IPS-18c (cell line): ENCODE data around the gene FOXO1.

Source experiments
- H3K4me3 ChIP-seq: 2 replicates; pipeline ENCODE4 v1.7.0; 2013; ENCODE audit warnings: low read depth, mild to moderate bottlenecking, low read length, moderate library complexity; ENCODE audit not compliant: insufficient read depth
- H3K9me3 ChIP-seq: one replicate; pipeline ENCODE4 v1.6.1; 2013; ENCODE audit warnings: mild to moderate bottlenecking, low read length, moderate library complexity; ENCODE audit not compliant: control insufficient read depth, insufficient read depth

Gene FOXO1

DNA sequence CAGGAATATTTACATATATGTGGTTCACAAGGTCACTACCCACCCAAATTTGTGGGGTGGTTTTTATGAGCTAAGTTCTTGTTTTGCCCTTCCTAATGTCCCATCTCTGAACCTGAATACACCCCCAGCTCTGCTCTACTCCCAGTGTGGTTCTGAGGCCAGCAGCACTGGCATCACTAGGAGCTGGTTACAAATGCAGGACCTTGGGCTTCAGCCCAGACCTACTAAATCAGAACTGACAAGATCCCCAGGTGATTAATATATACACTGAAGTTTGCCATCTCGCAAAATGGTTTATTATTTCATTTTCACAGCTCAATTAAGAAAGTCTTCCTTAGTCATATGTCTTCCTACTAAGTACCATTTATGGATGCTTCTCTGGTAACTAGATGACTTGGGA is 67.9 kb downstream of the FOXO1 start:
- Histone ChIP-seq H3K9me3 (no peaks in the 10 kb centered on the region), H3K4me3 (no peak overlapping the region)

DNA sequence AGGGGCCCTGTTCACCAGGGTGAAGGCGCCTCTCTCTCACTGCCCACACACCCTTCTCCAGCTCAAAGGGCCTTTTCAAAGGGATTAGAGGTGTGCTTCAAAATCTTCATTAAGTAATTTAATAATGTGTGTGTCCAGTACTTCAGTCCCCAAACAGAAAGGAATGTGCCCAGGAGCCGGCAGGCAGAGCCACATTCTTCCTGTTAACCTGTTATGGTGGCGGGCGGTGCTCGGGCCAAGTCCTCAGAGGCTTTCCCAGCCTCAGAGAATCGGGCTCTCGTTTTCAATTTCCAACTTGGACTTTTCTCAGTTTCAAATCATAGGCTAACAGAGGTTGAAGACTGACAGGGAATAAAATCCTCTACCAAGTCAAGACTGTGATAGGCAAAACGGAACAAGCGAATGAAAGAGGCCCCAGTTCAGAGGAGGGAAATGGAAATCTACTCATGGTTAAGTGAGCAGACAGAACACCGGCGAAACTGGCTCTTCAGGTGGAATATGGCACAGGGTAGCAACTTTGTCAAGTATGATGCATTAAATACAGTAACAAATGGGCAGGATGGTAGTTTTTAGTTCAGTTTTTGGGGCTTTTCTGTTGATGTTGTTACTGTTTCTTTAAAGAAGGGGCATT is 68.6 kb downstream of the FOXO1 start:
- Histone ChIP-seq H3K4me3 (no peak overlapping the region), H3K9me3 (no peaks in the 10 kb centered on the region)

DNA sequence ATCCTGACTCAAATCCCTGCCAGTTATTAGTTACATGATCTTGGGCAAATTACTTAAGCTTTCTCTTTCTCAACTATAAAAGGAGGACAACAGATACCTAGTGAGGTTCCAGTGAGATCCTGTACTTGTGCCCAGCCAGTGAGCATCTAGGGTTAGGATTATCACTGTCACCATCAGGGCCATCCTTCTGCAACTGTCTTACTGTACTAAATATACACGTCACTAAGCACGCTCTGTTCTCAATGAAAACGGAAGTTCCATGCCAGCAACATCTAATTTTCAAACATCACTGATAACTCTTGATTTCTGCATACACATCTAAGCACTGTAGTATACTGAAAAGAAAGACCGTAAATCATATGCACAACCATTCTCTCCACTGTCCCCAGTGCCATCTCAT is 70.0 kb downstream of the FOXO1 start:
- Histone ChIP-seq H3K4me3 (no peak overlapping the region), H3K9me3 (no peaks in the 10 kb centered on the region)

DNA sequence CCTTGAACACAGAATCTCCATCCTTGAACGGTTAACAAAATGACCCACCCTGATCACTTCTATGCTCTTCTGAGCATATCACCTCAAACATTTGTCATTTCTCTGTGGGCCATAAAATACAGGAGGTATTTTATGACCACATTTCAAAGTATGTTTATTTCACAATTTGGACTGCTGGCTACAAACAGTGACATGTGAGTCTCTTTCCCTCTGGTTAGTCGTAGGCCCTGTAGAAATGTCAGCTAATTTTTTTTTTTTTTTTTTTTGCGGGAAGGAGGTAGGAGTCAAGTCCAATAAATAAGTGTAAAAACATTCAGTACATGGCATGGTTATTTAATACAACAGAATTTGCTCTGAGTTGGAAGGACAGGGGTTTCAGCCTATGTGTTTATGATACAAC is 70.7 kb downstream of the FOXO1 start:
- Histone ChIP-seq H3K9me3 (no peaks in the 10 kb centered on the region), H3K4me3 (no peak overlapping the region)

DNA sequence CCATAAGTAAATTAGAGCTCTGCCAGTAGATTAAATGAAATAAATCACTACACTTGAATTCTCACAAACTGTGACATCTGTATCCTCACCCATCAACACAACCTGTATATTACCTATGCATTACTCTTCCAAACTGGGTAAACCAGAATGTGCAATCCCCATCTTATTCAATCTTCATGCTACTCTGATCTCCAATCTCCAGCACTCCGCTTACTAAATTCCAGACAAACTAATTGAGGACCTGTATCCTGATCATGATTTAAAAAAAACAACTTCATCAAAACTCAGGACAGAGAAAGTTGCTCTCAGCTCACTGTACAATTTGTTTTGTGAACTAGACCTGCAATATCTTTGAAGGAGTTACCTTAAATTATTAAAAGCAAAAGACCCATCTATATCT is 74.4 kb downstream of the FOXO1 start:
- no peaks in the 10 kb centered on the region for H3K9me3 ChIP-seq
- no peak overlapping the region for H3K4me3 ChIP-seq

DNA sequence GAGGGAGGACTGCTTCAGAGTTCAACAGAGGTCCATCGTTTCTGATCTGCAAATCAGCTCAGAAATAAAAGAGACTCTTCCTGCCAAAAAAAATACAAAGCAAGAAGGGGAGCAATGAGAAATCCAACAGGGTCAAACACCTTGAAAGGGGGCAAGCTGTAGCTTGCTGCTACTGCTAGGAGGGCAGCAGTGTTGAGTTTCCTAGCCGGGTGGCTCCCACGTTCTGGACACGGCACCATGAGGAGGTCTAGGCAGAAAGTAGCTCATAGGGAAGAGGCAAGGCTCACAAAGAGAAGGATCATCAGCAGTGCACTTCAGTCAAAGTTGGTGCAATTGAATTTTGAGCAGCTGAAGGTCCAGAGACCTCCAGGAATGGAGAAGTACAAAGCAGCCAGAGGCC is 75.3 kb downstream of the FOXO1 start:
- H3K4me3 ChIP-seq, result no peak overlapping the region
- H3K9me3 ChIP-seq, result no peaks in the 10 kb centered on the region

DNA sequence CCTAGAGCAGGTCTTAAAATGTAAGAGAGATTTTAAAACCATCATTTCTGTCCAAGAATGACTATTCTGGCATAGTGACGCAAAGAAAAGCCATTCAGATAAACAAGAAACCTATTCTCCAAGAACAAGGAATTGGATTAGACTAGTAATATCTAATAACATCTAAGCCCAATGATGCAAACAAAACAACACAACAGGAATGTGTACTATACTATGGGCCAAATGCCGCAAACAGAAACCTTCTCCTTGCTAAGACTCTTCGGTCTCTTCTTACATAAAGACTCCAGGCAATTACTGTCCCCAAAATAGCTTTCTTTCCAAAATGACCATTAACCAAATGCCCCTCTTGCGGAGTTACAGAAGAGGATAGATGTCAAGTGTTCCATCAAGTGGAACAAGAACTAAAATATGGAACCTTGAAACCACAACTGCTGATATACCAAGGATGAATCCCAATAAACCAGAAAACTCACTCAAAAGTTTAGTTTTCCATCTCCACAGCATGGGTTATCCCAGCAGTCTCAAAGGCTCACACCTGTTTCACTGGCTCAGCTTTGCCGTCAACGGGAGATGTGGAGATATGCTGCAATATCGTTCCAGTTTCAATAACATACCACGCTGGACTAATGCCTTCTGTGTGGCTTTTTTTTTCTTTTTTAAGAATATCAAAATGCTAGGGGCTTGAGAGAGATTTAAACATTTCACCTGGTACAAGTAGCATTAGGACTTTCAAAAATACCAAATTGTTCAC is 76.2 kb downstream of the FOXO1 start:
- no peak overlapping the region for H3K4me3 ChIP-seq
- no peaks in the 10 kb centered on the region for H3K9me3 ChIP-seq

DNA sequence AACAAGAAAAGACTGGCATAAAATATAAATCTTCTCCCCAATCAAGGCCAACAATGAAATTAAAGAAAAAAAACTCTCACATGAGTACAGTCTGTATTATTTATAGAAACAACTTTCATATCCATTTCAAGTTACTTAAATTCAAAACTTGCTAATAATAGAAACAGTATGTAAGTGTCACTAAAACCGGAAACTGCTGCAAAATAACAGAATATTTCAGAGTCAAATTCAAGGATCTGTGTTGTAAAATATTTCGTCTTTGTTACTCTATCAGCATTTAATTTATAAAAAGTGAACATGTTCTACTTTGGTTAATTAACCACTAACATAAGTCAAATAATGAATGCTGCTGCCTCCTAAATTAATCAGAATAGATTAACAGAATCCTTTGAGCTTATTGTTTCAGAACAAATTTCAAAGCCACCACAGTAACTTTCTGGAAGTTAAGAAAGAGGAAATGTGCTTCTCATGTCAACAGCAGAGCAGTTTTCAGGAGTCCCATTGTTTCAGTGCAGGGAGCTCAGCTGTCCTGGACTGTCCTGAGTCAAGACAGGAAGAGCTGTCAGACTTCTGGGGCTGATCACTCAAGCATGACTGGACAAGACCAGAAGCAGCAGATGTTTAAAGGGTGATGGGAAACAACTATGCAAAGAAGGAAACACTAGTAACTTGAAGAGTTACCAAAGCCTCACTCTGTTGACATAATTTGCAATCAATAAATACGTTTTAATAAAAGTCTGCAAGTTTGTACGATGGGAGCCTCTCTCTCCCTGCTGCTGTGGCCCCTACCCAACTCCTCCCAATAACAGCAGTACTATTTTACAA is 76.9 kb downstream of the FOXO1 start:
- H3K9me3 ChIP-seq, result no peaks in the 10 kb centered on the region
- no peak overlapping the region for H3K4me3 ChIP-seq

DNA sequence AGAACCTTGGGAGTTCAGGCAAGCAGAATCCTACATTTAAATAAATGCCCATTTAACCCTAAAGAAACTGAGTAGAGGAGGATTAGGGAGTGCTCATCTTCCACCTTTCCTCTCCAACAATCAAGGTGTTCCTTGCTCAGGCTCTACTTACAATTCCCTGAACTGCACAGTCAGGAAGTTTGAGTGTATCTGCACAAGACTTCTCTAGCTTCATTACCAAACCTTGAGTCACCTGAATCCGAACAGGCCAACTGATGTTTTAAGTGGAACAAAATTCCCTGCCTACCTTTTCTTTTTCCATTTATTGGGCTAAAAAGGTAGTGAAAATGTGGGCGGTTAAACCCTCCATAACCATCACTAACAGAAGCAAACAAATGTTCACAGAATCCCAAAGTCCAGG is 78.3 kb downstream of the FOXO1 start:
- Histone ChIP-seq H3K4me3 (no peak overlapping the region), H3K9me3 (no peaks in the 10 kb centered on the region)

DNA sequence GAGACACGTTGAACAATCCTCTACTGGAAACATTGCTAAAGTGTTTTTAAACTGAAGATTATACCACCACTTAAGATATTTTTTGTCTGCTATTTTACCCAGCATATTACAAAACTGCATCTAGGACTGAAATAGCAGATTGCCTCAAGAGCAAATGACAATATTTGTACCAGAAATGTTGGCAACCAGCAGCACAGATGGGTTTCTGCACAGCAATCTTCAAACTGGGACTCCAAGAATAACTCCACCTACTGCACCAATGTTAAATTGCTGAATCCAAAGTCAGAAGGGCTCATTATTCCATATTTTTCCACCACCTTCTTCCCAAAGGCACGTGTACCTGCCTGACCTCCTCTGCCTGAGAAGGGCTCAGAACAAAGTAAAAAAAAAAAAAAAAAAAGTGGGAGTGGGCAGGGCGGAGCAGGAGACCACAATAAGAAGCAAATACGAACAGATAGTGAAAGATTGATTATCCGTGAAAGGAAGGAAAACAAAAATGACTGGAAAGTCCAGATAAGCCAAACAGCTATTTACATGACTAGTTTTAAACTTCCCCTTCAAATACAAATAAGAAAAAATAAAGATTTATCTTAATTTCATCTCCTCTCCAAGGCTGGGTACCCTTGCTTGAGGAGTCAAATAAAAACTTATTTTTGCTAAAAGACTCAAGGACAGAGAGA is 79.4 kb downstream of the FOXO1 start:
- no peaks in the 10 kb centered on the region for H3K9me3 ChIP-seq

DNA sequence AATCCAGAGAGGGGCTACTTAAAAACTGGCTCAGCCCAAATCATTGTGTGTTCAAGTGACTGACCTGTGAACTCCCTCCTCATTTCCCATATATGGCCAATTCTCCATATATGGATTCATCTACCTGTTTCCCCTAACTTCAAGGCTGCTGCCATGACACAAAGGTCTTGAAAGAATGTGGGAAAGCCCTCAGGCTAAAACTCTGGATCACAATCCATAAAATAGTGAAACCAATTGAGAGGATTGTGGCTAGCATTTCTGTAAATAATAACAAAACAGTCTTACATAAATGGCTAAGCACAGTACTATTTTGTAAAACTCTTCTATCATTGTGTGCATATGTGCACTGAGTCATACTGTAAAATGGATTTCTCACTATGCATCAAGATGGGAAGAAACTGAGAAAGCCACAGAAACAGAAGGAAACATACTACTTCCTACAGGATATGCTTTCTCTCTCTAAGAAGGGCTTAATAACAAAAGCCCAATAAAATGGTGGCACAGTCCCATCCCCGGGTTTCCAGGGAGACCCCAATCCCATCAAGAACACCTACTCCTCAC is 80.5 kb downstream of the FOXO1 start:
- no peak overlapping the region for H3K4me3 ChIP-seq

More for the DNA sequence above, 79.4 kb downstream of the FOXO1 start:
- no peak overlapping the region for H3K4me3 ChIP-seq

DNA sequence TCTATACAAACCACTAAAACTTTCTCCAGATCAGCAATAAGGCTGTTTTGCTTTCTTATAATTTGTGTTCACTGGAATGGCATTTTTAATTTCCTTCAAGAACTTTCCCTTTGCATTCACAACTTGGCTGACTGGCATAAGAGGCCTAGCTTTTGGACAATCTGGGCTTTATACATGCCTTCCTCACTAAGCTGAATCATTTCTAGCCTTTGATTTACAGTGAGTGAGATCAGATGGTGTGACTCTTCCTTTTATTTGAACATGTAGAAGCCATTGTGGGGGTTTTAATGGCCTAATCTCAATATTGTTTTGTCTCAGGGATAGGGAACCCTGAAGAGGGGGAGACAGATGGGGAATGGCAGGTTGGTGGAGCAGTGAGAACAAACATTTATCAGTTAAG is 82.7 kb downstream of the FOXO1 start:
- Histone ChIP-seq H3K9me3 (no peaks in the 10 kb centered on the region), H3K4me3 (no peak overlapping the region)

More for the DNA sequence above, 80.5 kb downstream of the FOXO1 start:
- H3K9me3 ChIP-seq, result no peaks in the 10 kb centered on the region

DNA sequence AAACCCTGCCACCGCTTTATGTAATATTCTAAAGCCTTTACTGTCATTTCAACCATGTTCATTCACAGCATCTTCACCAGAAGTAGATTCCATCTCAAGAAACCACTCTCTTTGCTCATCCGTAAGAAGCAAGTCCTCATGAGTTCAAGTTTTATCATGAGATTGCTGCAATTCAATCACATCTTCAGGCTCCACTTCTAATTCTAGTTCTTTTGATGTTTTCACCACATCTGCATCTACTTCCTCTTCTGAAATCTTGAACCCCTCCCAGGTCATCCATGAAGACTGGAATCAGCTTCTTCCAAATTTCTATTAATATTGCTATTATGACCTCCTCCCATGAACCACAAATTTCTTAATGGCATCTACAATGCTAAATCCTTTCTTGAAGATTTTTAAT is 83.9 kb downstream of the FOXO1 start:
- Histone ChIP-seq H3K4me3 (no peak overlapping the region), H3K9me3 (no peaks in the 10 kb centered on the region)

DNA sequence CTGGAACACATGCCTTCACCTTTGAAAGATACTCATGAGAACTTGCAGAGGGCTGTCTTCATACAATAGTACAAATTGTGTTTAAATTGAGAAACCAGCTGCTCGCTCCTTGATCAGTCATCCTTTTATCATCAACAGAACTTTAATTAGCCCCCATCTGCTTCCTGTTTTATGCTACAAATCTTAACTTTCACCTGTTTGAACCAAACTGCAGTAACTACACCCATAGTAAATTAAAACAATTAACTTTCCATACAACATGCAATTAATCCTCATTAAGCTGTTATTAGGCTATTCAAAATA is 85.2 kb downstream of the FOXO1 start:
- Histone ChIP-seq H3K4me3 (no peak overlapping the region), H3K9me3 (no peaks in the 10 kb centered on the region)

DNA sequence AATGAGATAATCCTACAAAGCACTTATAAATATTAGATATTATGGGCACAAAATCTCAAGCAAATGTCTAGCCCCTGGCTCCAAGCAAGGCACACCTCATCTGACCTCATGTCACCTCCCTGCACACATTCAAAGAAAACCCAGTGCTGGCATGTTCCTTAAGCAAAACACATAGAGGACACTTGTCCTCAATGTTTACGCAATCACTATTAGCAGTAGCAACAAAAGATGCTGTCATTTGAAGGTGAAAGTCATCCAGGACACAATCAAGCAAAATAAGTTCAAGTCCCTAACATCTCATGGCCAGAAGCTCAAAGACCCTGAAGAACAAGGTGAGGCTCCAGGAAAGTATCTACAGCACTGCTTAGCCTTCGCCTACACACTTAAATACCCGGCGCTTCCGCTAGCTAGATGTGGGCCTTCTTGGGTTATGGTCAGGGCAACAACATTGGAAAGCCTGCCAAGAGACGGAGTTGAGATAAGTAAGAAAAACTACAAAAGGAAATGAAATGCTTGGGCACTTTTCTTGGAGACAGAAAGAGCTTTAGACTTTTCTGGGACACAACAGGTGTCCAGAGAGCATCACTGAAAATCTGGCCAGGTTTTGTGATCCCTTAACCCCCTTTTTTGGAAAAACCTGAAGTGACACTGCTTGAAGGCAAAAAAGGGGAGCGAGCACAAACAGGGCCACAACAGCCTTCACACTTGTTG is 85.7 kb downstream of the FOXO1 start:
- Histone ChIP-seq H3K9me3 (no peaks in the 10 kb centered on the region), H3K4me3 (no peak overlapping the region)

DNA sequence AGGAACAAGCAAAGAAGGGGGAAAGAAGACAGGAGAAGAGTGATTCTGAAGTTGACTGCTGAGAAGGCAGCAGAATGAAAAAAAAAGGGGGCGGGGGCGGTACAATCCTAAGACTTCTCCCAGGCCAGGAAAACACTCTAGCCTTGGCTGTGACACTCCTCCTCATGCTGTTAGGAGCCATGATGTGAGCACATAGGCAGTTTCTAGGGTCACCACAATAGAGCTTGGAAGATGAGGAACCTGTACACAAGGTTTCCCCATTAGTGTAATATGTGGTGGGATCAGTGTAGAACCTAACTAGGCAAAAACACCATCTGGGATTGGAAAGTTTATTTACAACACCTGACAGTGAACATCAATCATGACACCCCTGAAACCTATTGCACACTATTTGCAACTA is 86.9 kb downstream of the FOXO1 start:
- no peaks in the 10 kb centered on the region for H3K9me3 ChIP-seq
- H3K4me3 ChIP-seq, result no peak overlapping the region

DNA sequence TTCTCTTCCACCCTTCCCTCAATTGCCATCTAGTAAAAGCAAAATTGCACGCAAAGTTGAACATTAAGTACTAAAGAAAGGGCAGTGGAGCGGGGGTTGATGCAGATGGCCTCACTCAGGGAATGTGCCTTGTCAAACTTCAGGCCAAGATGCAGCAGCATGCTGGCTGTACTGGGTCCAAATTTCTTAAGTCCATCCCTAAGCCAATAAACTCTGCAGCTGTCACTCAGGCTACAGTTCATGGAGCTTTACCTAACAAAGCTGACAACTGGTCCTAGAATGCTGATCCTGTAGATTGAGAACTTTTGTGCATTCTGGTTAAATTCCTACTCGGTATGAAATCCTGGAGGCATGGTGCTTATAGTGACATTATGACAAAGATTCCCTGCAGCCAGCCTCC is 88.4 kb downstream of the FOXO1 start:
- H3K4me3 ChIP-seq, result no peak overlapping the region
- no peaks in the 10 kb centered on the region for H3K9me3 ChIP-seq
